Measurements from ENCODE around the gene CBR1. TPM values are rescaled to one million over a fixed set of nuclear protein-coding genes. Genes with fewer than 3 reads are reported as not detected.
"Not testable (repeated sequence)": the region's sequence is repeated elsewhere in the genome, so short reads cannot be mapped to it uniquely, and the experiment has no call there.

CBR1 gene
- total and polyA plus RNA-seq, 4 donors, result 36.1 to 158 (median 74.4) TPM

GRCh38 chr21:36098182-36098532 lies 28.3 kb downstream of the CBR1 start:
- Histone ChIP-seq H3K4me3 (no peak overlapping the region), H3K9me3 (ENCODE audit: control insufficient read depth in 4 of 4, insufficient read depth in 3 of 4, low read length in 3 of 4) (peaks cover 0 to 4% (median 0%) of the 10 kb centered on the region in 4 donors), H3K36me3 (ENCODE audit: control insufficient read depth in 4 of 4, insufficient read depth in 4 of 4, low read length in 4 of 4) (no peaks in the 10 kb centered on the region), H3K9ac (ENCODE audit: insufficient read depth in 1 of 2, low read length in 2 of 2) (no peak overlapping the region), H3K27me3 (ENCODE audit: control insufficient read depth in 3 of 3, insufficient read depth in 3 of 3, low read length in 2 of 3) (peaks cover 0 to 2% (median 2%) of the 10 kb centered on the region in 3 donors), H3K4me1 (ENCODE audit: control insufficient read depth in 5 of 5, insufficient read depth in 5 of 5, low read length in 5 of 5) (no peaks in the 10 kb centered on the region), H3K27ac (ENCODE audit: low read depth in 1 of 2, low read length in 1 of 2) (no peak overlapping the region)
- WGBS, 2 donors, result 37 to 57% methylated on average over 2 of the region's 2 CpGs
- ATAC-seq (ENCODE audit: insufficient read depth, low FRiP score), result no peak
- DNase-seq, result no peak
- no peak for TF ChIP-seq CTCF (IDR thresholded peaks at IDR 0.05; ENCODE audit: control extremely low read depth, extremely low read depth)

- TF ChIP-seq CTCF (IDR thresholded peaks at IDR 0.05; ENCODE audit: control extremely low read depth, extremely low read depth), result no peak
- peaks cover 0 to 2% (median 2%) of the 10 kb centered on the region in 3 donors for H3K27me3 ChIP-seq (ENCODE audit: control insufficient read depth in 3 of 3, insufficient read depth in 3 of 3, low read length in 2 of 3)
- H3K27ac ChIP-seq (ENCODE audit: low read depth in 1 of 2, low read length in 1 of 2), result no peak overlapping the region
- DNase-seq, result no peak
- no peak overlapping the region for H3K4me3 ChIP-seq
- peaks cover 0 to under 1% (median 0%) of the 10 kb centered on the region in 4 donors for H3K9me3 ChIP-seq (ENCODE audit: control insufficient read depth in 4 of 4, insufficient read depth in 3 of 4, low read length in 3 of 4)
- no peaks in the 10 kb centered on the region for H3K4me1 ChIP-seq (ENCODE audit: control insufficient read depth in 5 of 5, insufficient read depth in 5 of 5, low read length in 5 of 5)
- WGBS, 2 donors, result 74 to 95% methylated on average over 3 of the region's 3 CpGs
- H3K36me3 ChIP-seq (ENCODE audit: control insufficient read depth in 4 of 4, insufficient read depth in 4 of 4, low read length in 4 of 4), result no peaks in the 10 kb centered on the region
- no peak for ATAC-seq (ENCODE audit: insufficient read depth, low FRiP score)
- H3K9ac ChIP-seq (ENCODE audit: insufficient read depth in 1 of 2, low read length in 2 of 2), result no peak overlapping the region
Observed at GRCh38 chr21:36099000-36099399, 29.2 kb downstream of the CBR1 start.

- ATAC-seq (ENCODE audit: insufficient read depth, low FRiP score); H3K36me3 ChIP-seq (ENCODE audit: control insufficient read depth in 4 of 4, insufficient read depth in 4 of 4, low read length in 4 of 4); DNase-seq; H3K4me3 ChIP-seq; H3K9ac ChIP-seq (ENCODE audit: insufficient read depth in 1 of 2, low read length in 2 of 2); H3K4me1 ChIP-seq (ENCODE audit: control insufficient read depth in 5 of 5, insufficient read depth in 5 of 5, low read length in 5 of 5); H3K27me3 ChIP-seq (ENCODE audit: control insufficient read depth in 3 of 3, insufficient read depth in 3 of 3, low read length in 2 of 3); H3K9me3 ChIP-seq (ENCODE audit: control insufficient read depth in 4 of 4, insufficient read depth in 3 of 4, low read length in 3 of 4); H3K27ac ChIP-seq (ENCODE audit: low read depth in 1 of 2, low read length in 1 of 2): not testable (repeated sequence)
- WGBS, 2 donors, result 66 to 67% methylated on average over 13 of the region's 13 CpGs
Observed at GRCh38 chr21:36099695-36100211, 29.9 kb downstream of the CBR1 start.

GRCh38 chr21:36100971-36101641 lies 31.3 kb downstream of the CBR1 start:
- Histone ChIP-seq H3K4me1 (ENCODE audit: control insufficient read depth in 5 of 5, insufficient read depth in 5 of 5, low read length in 5 of 5) (peaks cover 0 to 13% (median 5%) of the 10 kb centered on the region in 5 donors), H3K27ac (ENCODE audit: low read depth in 1 of 2, low read length in 1 of 2) (no peak overlapping the region), H3K36me3 (ENCODE audit: control insufficient read depth in 4 of 4, insufficient read depth in 4 of 4, low read length in 4 of 4) (no peaks in the 10 kb centered on the region), H3K9ac (ENCODE audit: insufficient read depth in 1 of 2, low read length in 2 of 2) (no peak overlapping the region), H3K4me3 (no peak overlapping the region), H3K27me3 (ENCODE audit: control insufficient read depth in 3 of 3, insufficient read depth in 3 of 3, low read length in 2 of 3) (peaks cover 0 to 15% (median 4%) of the 10 kb centered on the region in 3 donors), H3K9me3 (ENCODE audit: control insufficient read depth in 4 of 4, insufficient read depth in 3 of 4, low read length in 3 of 4) (no peaks in the 10 kb centered on the region)
- WGBS, 2 donors, result 67 to 88% methylated on average over 6 of the region's 6 CpGs
- ATAC-seq (ENCODE audit: insufficient read depth, low FRiP score) (no peak), DNase-seq (no peak)
- no peak for TF ChIP-seq CTCF (IDR thresholded peaks at IDR 0.05; ENCODE audit: control extremely low read depth, extremely low read depth)
